Keratinocyte (primary cell): ENCODE results near the gene RBPJ. TPM values are rescaled to one million over a fixed set of nuclear protein-coding genes. Genes with fewer than 3 reads are reported as not detected.

ENCODE experiments used
- DNase-seq: peaks from one replicate; pipeline ENCODE4 v3.0.0-alpha.2; 2011; ENCODE audit warnings: low read depth, missing footprints, low spot score
- FAIRE-seq: peaks from 2 replicates; lab custom pipeline; 2011; peaks lifted over from hg19 to GRCh38; lab: Jason Lieb, UNC
- H2AFZ ChIP-seq: 2 replicates; pipeline ENCODE4 v1.6.0; 2012; ENCODE audit warnings: low read length, control low read depth, inconsistent platforms; ENCODE audit not compliant: control insufficient read depth
- H3K27ac ChIP-seq: 2 replicates; pipeline ENCODE4 v1.5.1; 2011; ENCODE audit warnings: low read length; ENCODE audit not compliant: control insufficient read depth, insufficient read depth
- H3K27me3 ChIP-seq: 3 replicates; pipeline ENCODE4 v1.6.0; 2011; ENCODE audit warnings: low read length; ENCODE audit not compliant: control insufficient read depth, insufficient read depth; ENCODE audit errors: extremely low read depth
- H3K36me3 ChIP-seq, 2 experiments: 2 replicates in 1 of 2; 3 replicates in 1 of 2; pipeline ENCODE4 v1.5.1; 2011; ENCODE audit warnings: low read length in 2 of 2, mild to moderate bottlenecking in 1 of 2; ENCODE audit not compliant: control insufficient read depth in 2 of 2, insufficient read depth in 2 of 2; ENCODE audit errors: extremely low read depth in 1 of 2
- H3K4me1 ChIP-seq: 3 replicates; pipeline ENCODE4 v1.5.1; 2011; ENCODE audit warnings: low read length; ENCODE audit not compliant: control insufficient read depth, insufficient read depth; ENCODE audit errors: extremely low read depth
- H3K4me2 ChIP-seq: 3 replicates; pipeline ENCODE4 v1.6.0; 2011; ENCODE audit warnings: low read depth, low read length; ENCODE audit not compliant: control insufficient read depth, insufficient read depth; ENCODE audit errors: extremely low read depth
- H3K4me3 ChIP-seq, 3 experiments: fragments of 200-600 bp in 1 of 3; sonication (generic) in 1 of 3; 2 replicates in 2 of 3; 3 replicates in 1 of 3; pipeline ENCODE4 v1.5.1; 2011 to 2016; ENCODE audit warnings: low read length in 3 of 3, mild to moderate bottlenecking in 3 of 3, control low read depth in 2 of 3, inconsistent platforms in 1 of 3, low read depth in 1 of 3, mixed read lengths in 1 of 3, mixed run types in 1 of 3, moderate library complexity in 1 of 3; ENCODE audit not compliant: control insufficient read depth in 2 of 3, insufficient read depth in 2 of 3; ENCODE audit errors: extremely low read depth in 1 of 3
- H3K79me2 ChIP-seq: 2 replicates; pipeline ENCODE4 v1.6.0; 2012; ENCODE audit warnings: low read length; ENCODE audit not compliant: control insufficient read depth, insufficient read depth
- H3K9ac ChIP-seq: 3 replicates; pipeline ENCODE4 v1.6.0; 2011; ENCODE audit warnings: low read length; ENCODE audit not compliant: control insufficient read depth, insufficient read depth; ENCODE audit errors: extremely low read depth
- H3K9me1 ChIP-seq: 3 replicates; pipeline ENCODE4 v1.6.0; 2011; ENCODE audit warnings: low read length; ENCODE audit not compliant: control insufficient read depth, insufficient read depth; ENCODE audit errors: extremely low read depth
- H3K9me3 ChIP-seq: 2 replicates; pipeline ENCODE4 v1.5.1; 2012; ENCODE audit warnings: low read depth, low read length; ENCODE audit not compliant: control insufficient read depth
- H4K20me1 ChIP-seq: 3 replicates; pipeline ENCODE4 v1.6.0; 2011; ENCODE audit warnings: low read length; ENCODE audit not compliant: control insufficient read depth, insufficient read depth; ENCODE audit errors: extremely low read depth
- EZH2 ChIP-seq: IDR thresholded peaks from one replicate; pipeline ENCODE4 v1.6.1; 2012; ENCODE audit warnings: inconsistent platforms, mild to moderate bottlenecking, low read length, moderate library complexity
- dilution Hi-C: fragments of 300-500 bp; cut with MboI; formaldehyde crosslinking; loops from one replicate; pipeline ENCODE4 v1.7.0; 2020; ENCODE audit warnings: low sequenced_read_pairs; ENCODE audit not compliant: extremely low pct_ligation_motif_present
- polyA plus RNA-seq, 5 experiments: library from polyadenylated mRNA; depleted of rRNA in 3 of 5; stranded (reverse) in 3 of 5; stranded (forward) in 1 of 5; unstranded in 1 of 5; fragments of >200 nt; gene quantifications; 1 replicate in 1 of 5; 2 replicates in 3 of 5; 3 replicates in 1 of 5; pipeline versions ENCODE4 v1.2.1 to v1.2.3, GENCODE V29; 2011 to 2012; ENCODE audit warnings: missing spikeins in 2 of 5, low read depth in 1 of 5, low replicate concordance in 1 of 5
- TF ChIP-seq, protein P1 (sequence below), 3 experiments: IDR thresholded peaks in 1 of 3; conservative IDR thresholded peaks in 1 of 3; optimal IDR thresholded peaks in 1 of 3; 2 replicates in 2 of 3; 3 replicates in 1 of 3; pipeline versions ENCODE3 to v1.5.1; 2011; ENCODE audit warnings: low read length in 3 of 3, mild to moderate bottlenecking in 3 of 3, moderate library complexity in 2 of 3, control low read depth in 1 of 3, inconsistent platforms in 1 of 3; ENCODE audit not compliant: insufficient read depth in 2 of 3; ENCODE audit errors: extremely low read depth in 1 of 3

RBPJ gene
- polyA plus RNA-seq, 1 donor (not counting 4 experiments of a cell fraction or from before 2014, with no cell fraction given), result 38.0 TPM

DNA sequence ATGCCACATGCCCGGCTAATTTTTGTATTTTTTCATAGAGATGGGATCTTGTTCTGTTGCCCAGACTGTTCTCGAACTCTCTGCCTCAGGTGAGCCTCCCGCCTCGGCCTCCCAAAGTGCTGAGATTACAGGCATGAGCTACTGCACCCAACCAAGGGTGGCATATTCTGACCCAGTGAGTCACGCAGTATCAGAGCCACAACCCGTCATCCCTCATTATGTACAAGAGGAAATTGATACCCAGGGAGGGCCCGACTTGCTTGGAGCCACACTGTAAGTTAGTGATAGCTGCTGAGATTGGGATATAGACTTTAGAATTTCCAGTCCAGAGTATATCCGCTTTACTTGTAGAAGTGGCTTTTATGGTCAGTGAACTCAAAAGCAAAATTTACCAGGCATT is 154.9 kb downstream of the RBPJ start:
- Histone ChIP-seq H3K9me3 (no peaks in the 10 kb centered on the region), H3K79me2 (no peaks in the 10 kb centered on the region), H4K20me1 (no peaks in the 10 kb centered on the region), H3K9me1 (no peaks in the 10 kb centered on the region), H3K4me1 (no peaks in the 10 kb centered on the region), H3K4me2 (no peak overlapping the region), H3K27me3 (no peaks in the 10 kb centered on the region), H3K36me3 (no peaks in the 10 kb centered on the region), H3K27ac (no peak overlapping the region), H3K9ac (no peak overlapping the region), H3K4me3 (no peak overlapping the region), H2AFZ (no peak overlapping the region)
- TF ChIP-seq, protein P1, sequence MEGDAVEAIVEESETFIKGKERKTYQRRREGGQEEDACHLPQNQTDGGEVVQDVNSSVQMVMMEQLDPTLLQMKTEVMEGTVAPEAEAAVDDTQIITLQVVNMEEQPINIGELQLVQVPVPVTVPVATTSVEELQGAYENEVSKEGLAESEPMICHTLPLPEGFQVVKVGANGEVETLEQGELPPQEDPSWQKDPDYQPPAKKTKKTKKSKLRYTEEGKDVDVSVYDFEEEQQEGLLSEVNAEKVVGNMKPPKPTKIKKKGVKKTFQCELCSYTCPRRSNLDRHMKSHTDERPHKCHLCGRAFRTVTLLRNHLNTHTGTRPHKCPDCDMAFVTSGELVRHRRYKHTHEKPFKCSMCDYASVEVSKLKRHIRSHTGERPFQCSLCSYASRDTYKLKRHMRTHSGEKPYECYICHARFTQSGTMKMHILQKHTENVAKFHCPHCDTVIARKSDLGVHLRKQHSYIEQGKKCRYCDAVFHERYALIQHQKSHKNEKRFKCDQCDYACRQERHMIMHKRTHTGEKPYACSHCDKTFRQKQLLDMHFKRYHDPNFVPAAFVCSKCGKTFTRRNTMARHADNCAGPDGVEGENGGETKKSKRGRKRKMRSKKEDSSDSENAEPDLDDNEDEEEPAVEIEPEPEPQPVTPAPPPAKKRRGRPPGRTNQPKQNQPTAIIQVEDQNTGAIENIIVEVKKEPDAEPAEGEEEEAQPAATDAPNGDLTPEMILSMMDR (optimal IDR thresholded peaks at IDR 0.05 in 1 of 3, IDR thresholded peaks at IDR 0.05 in 1 of 3, conservative IDR thresholded peaks at IDR 0.05 in 1 of 3; ENCODE audit: extremely low read depth in 1 of 3, insufficient read depth in 2 of 3, low read length in 3 of 3), result no peak
- dilution Hi-C loops, result no loop called here
- FAIRE-seq, result no peak
- DNase-seq, result no peak

DNA sequence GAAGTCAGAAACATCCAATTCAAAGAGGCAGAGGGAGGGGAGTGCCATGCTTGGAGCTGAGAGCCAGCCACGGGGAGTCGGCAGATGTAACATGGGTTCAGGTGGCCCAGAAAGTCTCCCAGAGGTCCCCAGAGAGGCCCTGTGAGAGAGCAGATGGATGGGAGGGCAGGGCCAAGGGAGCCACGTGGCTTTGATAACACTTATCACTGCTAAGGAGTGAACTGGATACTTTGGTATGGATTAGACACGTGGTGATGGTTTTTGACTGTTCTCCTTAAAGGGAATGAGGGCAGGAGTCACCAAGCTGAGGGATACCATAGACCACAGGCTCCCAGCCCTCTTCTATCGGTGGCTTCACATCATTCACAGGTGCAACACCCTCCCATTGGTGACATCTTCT is 155.7 kb downstream of the RBPJ start:
- Histone ChIP-seq H3K79me2 (no peaks in the 10 kb centered on the region), H3K9me1 (no peaks in the 10 kb centered on the region), H3K27ac (no peak overlapping the region), H3K27me3 (no peaks in the 10 kb centered on the region), H3K9ac (no peak overlapping the region), H3K4me1 (no peaks in the 10 kb centered on the region), H3K4me2 (no peak overlapping the region), H4K20me1 (no peaks in the 10 kb centered on the region), H2AFZ (no peak overlapping the region), H3K4me3 (no peak overlapping the region), H3K36me3 (no peaks in the 10 kb centered on the region), H3K9me3 (no peaks in the 10 kb centered on the region)
- no peak for TF ChIP-seq EZH2
- TF ChIP-seq, protein P1 (optimal IDR thresholded peaks at IDR 0.05 in 1 of 3, IDR thresholded peaks at IDR 0.05 in 1 of 3, conservative IDR thresholded peaks at IDR 0.05 in 1 of 3; ENCODE audit: extremely low read depth in 1 of 3, insufficient read depth in 2 of 3, low read length in 3 of 3), result no peak
- no peak for FAIRE-seq
- dilution Hi-C loops, result no loop called here
- DNase-seq, result no peak
